Keratinocyte (primary cell): ENCODE measurements around the gene FTL. TPM values are rescaled to one million over a fixed set of nuclear protein-coding genes. Genes with fewer than 3 reads are reported as not detected.

Experiments
- DNase-seq: peaks from one replicate; pipeline ENCODE4 v3.0.0-alpha.2; 2011; ENCODE audit warnings: low read depth, missing footprints, low spot score
- FAIRE-seq: peaks from 2 replicates; lab custom pipeline; 2011; peaks lifted over from hg19 to GRCh38; lab: Jason Lieb, UNC
- H2AFZ ChIP-seq: 2 replicates; pipeline ENCODE4 v1.6.0; 2012; ENCODE audit warnings: low read length, control low read depth, inconsistent platforms; ENCODE audit not compliant: control insufficient read depth
- H3K27ac ChIP-seq: 2 replicates; pipeline ENCODE4 v1.5.1; 2011; ENCODE audit warnings: low read length; ENCODE audit not compliant: control insufficient read depth, insufficient read depth
- H3K27me3 ChIP-seq: 3 replicates; pipeline ENCODE4 v1.6.0; 2011; ENCODE audit warnings: low read length; ENCODE audit not compliant: control insufficient read depth, insufficient read depth; ENCODE audit errors: extremely low read depth
- H3K36me3 ChIP-seq, 2 experiments: 2 replicates in 1 of 2; 3 replicates in 1 of 2; pipeline ENCODE4 v1.5.1; 2011; ENCODE audit warnings: low read length in 2 of 2, mild to moderate bottlenecking in 1 of 2; ENCODE audit not compliant: control insufficient read depth in 2 of 2, insufficient read depth in 2 of 2; ENCODE audit errors: extremely low read depth in 1 of 2
- H3K4me1 ChIP-seq: 3 replicates; pipeline ENCODE4 v1.5.1; 2011; ENCODE audit warnings: low read length; ENCODE audit not compliant: control insufficient read depth, insufficient read depth; ENCODE audit errors: extremely low read depth
- H3K4me2 ChIP-seq: 3 replicates; pipeline ENCODE4 v1.6.0; 2011; ENCODE audit warnings: low read depth, low read length; ENCODE audit not compliant: control insufficient read depth, insufficient read depth; ENCODE audit errors: extremely low read depth
- H3K4me3 ChIP-seq, 3 experiments: fragments of 200-600 bp in 1 of 3; sonication (generic) in 1 of 3; 2 replicates in 2 of 3; 3 replicates in 1 of 3; pipeline ENCODE4 v1.5.1; 2011 to 2016; ENCODE audit warnings: low read length in 3 of 3, mild to moderate bottlenecking in 3 of 3, control low read depth in 2 of 3, inconsistent platforms in 1 of 3, low read depth in 1 of 3, mixed read lengths in 1 of 3, mixed run types in 1 of 3, moderate library complexity in 1 of 3; ENCODE audit not compliant: control insufficient read depth in 2 of 3, insufficient read depth in 2 of 3; ENCODE audit errors: extremely low read depth in 1 of 3
- H3K79me2 ChIP-seq: 2 replicates; pipeline ENCODE4 v1.6.0; 2012; ENCODE audit warnings: low read length; ENCODE audit not compliant: control insufficient read depth, insufficient read depth
- H3K9ac ChIP-seq: 3 replicates; pipeline ENCODE4 v1.6.0; 2011; ENCODE audit warnings: low read length; ENCODE audit not compliant: control insufficient read depth, insufficient read depth; ENCODE audit errors: extremely low read depth
- H3K9me1 ChIP-seq: 3 replicates; pipeline ENCODE4 v1.6.0; 2011; ENCODE audit warnings: low read length; ENCODE audit not compliant: control insufficient read depth, insufficient read depth; ENCODE audit errors: extremely low read depth
- H3K9me3 ChIP-seq: 2 replicates; pipeline ENCODE4 v1.5.1; 2012; ENCODE audit warnings: low read depth, low read length; ENCODE audit not compliant: control insufficient read depth
- H4K20me1 ChIP-seq: 3 replicates; pipeline ENCODE4 v1.6.0; 2011; ENCODE audit warnings: low read length; ENCODE audit not compliant: control insufficient read depth, insufficient read depth; ENCODE audit errors: extremely low read depth
- CTCF ChIP-seq, 3 experiments: IDR thresholded peaks in 1 of 3; conservative IDR thresholded peaks in 1 of 3; optimal IDR thresholded peaks in 1 of 3; 2 replicates in 2 of 3; 3 replicates in 1 of 3; pipeline versions ENCODE3 to v1.5.1; 2011; ENCODE audit warnings: low read length in 3 of 3, mild to moderate bottlenecking in 3 of 3, moderate library complexity in 2 of 3, control low read depth in 1 of 3, inconsistent platforms in 1 of 3; ENCODE audit not compliant: insufficient read depth in 2 of 3; ENCODE audit errors: extremely low read depth in 1 of 3
- EZH2 ChIP-seq: IDR thresholded peaks from one replicate; pipeline ENCODE4 v1.6.1; 2012; ENCODE audit warnings: inconsistent platforms, mild to moderate bottlenecking, low read length, moderate library complexity
- dilution Hi-C: fragments of 300-500 bp; cut with MboI; formaldehyde crosslinking; loops from one replicate; pipeline ENCODE4 v1.7.0; 2020; ENCODE audit warnings: low sequenced_read_pairs; ENCODE audit not compliant: extremely low pct_ligation_motif_present
- polyA plus RNA-seq, 5 experiments: library from polyadenylated mRNA; depleted of rRNA in 3 of 5; stranded (reverse) in 3 of 5; stranded (forward) in 1 of 5; unstranded in 1 of 5; fragments of >200 nt; gene quantifications; 1 replicate in 1 of 5; 2 replicates in 3 of 5; 3 replicates in 1 of 5; pipeline versions ENCODE4 v1.2.1 to v1.2.3, GENCODE V29; 2011 to 2012; ENCODE audit warnings: missing spikeins in 2 of 5, low read depth in 1 of 5, low replicate concordance in 1 of 5

Gene FTL
- polyA plus RNA-seq, 1 donor (not counting 4 experiments of a cell fraction or from before 2014, with no cell fraction given) = 838 TPM

- FAIRE-seq (no peak), DNase-seq (no peak)
- Histone ChIP-seq H4K20me1 (no peaks in the 10 kb centered on the region), H3K9me1 (no peaks in the 10 kb centered on the region), H3K4me3 (no peak overlapping the region), H3K9ac (no peak overlapping the region), H2AFZ (no peak overlapping the region), H3K9me3 (no peaks in the 10 kb centered on the region), H3K4me1 (peaks cover 16% of the 10 kb centered on the region), H3K36me3 (peaks cover 39 to 41% of the 10 kb centered on the region in 2 experiments), H3K27me3 (no peaks in the 10 kb centered on the region), H3K79me2 (peaks cover 3% of the 10 kb centered on the region), H3K4me2 (no peak overlapping the region), H3K27ac (no peak overlapping the region)
- TF ChIP-seq CTCF (optimal IDR thresholded peaks at IDR 0.05 in 1 of 3, IDR thresholded peaks at IDR 0.05 in 1 of 3, conservative IDR thresholded peaks at IDR 0.05 in 1 of 3; ENCODE audit: extremely low read depth in 1 of 3, insufficient read depth in 2 of 3, low read length in 3 of 3) (no peak), EZH2 (no peak)
- dilution Hi-C loops = no loop called here
Measured at GRCh38 chr19:48982280-48982679, 17.2 kb downstream of the FTL start.

GRCh38 chr19:48985711-48986110 is 20.6 kb downstream of the FTL start:
- Histone ChIP-seq H2AFZ (no peak overlapping the region), H3K4me2 (no peak overlapping the region), H3K9ac (no peak overlapping the region), H3K27me3 (no peaks in the 10 kb centered on the region), H4K20me1 (no peaks in the 10 kb centered on the region), H3K27ac (no peak overlapping the region), H3K79me2 (peaks cover 16% of the 10 kb centered on the region), H3K4me3 (no peak overlapping the region), H3K4me1 (no peaks in the 10 kb centered on the region), H3K36me3 (peaks cover 54 to 55% of the 10 kb centered on the region in 2 experiments), H3K9me1 (no peaks in the 10 kb centered on the region), H3K9me3 (no peaks in the 10 kb centered on the region)
- no peak for TF ChIP-seq EZH2
- TF ChIP-seq CTCF (optimal IDR thresholded peaks at IDR 0.05 in 1 of 3, IDR thresholded peaks at IDR 0.05 in 1 of 3, conservative IDR thresholded peaks at IDR 0.05 in 1 of 3; ENCODE audit: extremely low read depth in 1 of 3, insufficient read depth in 2 of 3, low read length in 3 of 3) = no peak
- dilution Hi-C loops = no loop called here
- no peak for DNase-seq
- FAIRE-seq = no peak
